HG02885 (cell line): Measurements from ENCODE around the gene NDUFAF8.

Experiments used
- ATAC-seq: cut with Tn5 transposase; IDR thresholded peaks from one replicate; pipeline ENCODE4 v1.9.1; 2021; ENCODE audit warnings: mild to moderate bottlenecking; ENCODE audit not compliant: unreplicated experiment, poor library complexity

Gene NDUFAF8

GRCh38 chr17:81250286-81251093 lies 11.4 kb downstream of the NDUFAF8 start:
- ATAC-seq = no peak

GRCh38 chr17:81251094-81251708 lies 12.1 kb downstream of the NDUFAF8 start:
- ATAC-seq = no peak

- no peak for ATAC-seq
Measured at GRCh38 chr17:81251709-81252301, 12.7 kb downstream of the NDUFAF8 start.

- ATAC-seq = no peak
Measured at GRCh38 chr17:81252326-81252986, 13.3 kb downstream of the NDUFAF8 start.

GRCh38 chr17:81252987-81253329 lies 13.8 kb downstream of the NDUFAF8 start:
- no peak for ATAC-seq

GRCh38 chr17:81253358-81254131 lies 14.4 kb downstream of the NDUFAF8 start:
- ATAC-seq = no peak

GRCh38 chr17:81254955-81255717 lies 16.0 kb downstream of the NDUFAF8 start:
- ATAC-seq = no peak

GRCh38 chr17:81256616-81257015 lies 17.5 kb downstream of the NDUFAF8 start:
- no peak for ATAC-seq

GRCh38 chr17:81257533-81257932 lies 18.4 kb downstream of the NDUFAF8 start:
- ATAC-seq = no peak

- no peak for ATAC-seq
Measured at GRCh38 chr17:81258292-81258691, 19.2 kb downstream of the NDUFAF8 start.

GRCh38 chr17:81259058-81259605 lies 20.0 kb downstream of the NDUFAF8 start:
- no peak for ATAC-seq

GRCh38 chr17:81260171-81260570 lies 21.1 kb downstream of the NDUFAF8 start:
- no peak for ATAC-seq

GRCh38 chr17:81260641-81261040 lies 21.5 kb downstream of the NDUFAF8 start:
- no peak for ATAC-seq

GRCh38 chr17:81261096-81261495 lies 22.0 kb downstream of the NDUFAF8 start:
- ATAC-seq = no peak

- ATAC-seq = no peak
Measured at GRCh38 chr17:81261582-81262336, 22.6 kb downstream of the NDUFAF8 start.

- no peak for ATAC-seq
Measured at GRCh38 chr17:81263371-81264181, 24.5 kb downstream of the NDUFAF8 start.

GRCh38 chr17:81264640-81265039 lies 25.5 kb downstream of the NDUFAF8 start:
- ATAC-seq = no peak

GRCh38 chr17:81265576-81265975 lies 26.5 kb downstream of the NDUFAF8 start:
- ATAC-seq = no peak
